ENCODE results near the gene PXN.

The PXN gene

GRCh38 chr12:120265473-120266179 lies at the start of gene PXN:
PXN (minus strand) TSS chr12:120265730; CDS start chr12:120265629, 101 bp downstream.
- TF ChIP-seq, protein P1, sequence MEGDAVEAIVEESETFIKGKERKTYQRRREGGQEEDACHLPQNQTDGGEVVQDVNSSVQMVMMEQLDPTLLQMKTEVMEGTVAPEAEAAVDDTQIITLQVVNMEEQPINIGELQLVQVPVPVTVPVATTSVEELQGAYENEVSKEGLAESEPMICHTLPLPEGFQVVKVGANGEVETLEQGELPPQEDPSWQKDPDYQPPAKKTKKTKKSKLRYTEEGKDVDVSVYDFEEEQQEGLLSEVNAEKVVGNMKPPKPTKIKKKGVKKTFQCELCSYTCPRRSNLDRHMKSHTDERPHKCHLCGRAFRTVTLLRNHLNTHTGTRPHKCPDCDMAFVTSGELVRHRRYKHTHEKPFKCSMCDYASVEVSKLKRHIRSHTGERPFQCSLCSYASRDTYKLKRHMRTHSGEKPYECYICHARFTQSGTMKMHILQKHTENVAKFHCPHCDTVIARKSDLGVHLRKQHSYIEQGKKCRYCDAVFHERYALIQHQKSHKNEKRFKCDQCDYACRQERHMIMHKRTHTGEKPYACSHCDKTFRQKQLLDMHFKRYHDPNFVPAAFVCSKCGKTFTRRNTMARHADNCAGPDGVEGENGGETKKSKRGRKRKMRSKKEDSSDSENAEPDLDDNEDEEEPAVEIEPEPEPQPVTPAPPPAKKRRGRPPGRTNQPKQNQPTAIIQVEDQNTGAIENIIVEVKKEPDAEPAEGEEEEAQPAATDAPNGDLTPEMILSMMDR (IDR thresholded peaks at IDR 0.05; ENCODE audit: insufficient read depth, low read length, poor library complexity, severe bottlenecking) = peak; percentile 46
- DNase-seq (ENCODE audit: extremely low read depth, insufficient read length) = peak; percentile 84
- Histone ChIP-seq H3K36me3 (ENCODE audit: control insufficient read depth, insufficient read depth, low read length) (no peaks in the 10 kb centered on the region), H3K4me3 (replicated peaks; ENCODE audit: low read depth, low read length) (peak within 1 kb of the TSS; percentile 69), H3K27me3 (replicated peaks; ENCODE audit: control insufficient read depth, insufficient read depth, low read length) (no peaks in the 10 kb centered on the region)

GRCh38 chr12:120314220-120314619 lies 48.7 kb upstream of the PXN start:
- no peak for DNase-seq (ENCODE audit: extremely low read depth, insufficient read length)
- no peak overlapping the region for H3K4me3 ChIP-seq (replicated peaks; ENCODE audit: low read depth, low read length)
- TF ChIP-seq, protein P1 (IDR thresholded peaks at IDR 0.05; ENCODE audit: insufficient read depth, low read length, poor library complexity, severe bottlenecking) = peak; percentile 49
- no peaks in the 10 kb centered on the region for H3K36me3 ChIP-seq (ENCODE audit: control insufficient read depth, insufficient read depth, low read length)
- no peaks in the 10 kb centered on the region for H3K27me3 ChIP-seq (replicated peaks; ENCODE audit: control insufficient read depth, insufficient read depth, low read length)

GRCh38 chr12:120301962-120302815 lies 36.7 kb upstream of the PXN start, which contains the start of gene SIRT4:
SIRT4 (plus strand) TSS chr12:120302321; CDS start chr12:120303562, 1,241 bp downstream.
- DNase-seq (ENCODE audit: extremely low read depth, insufficient read length) = peak; percentile 70
- H3K4me3 ChIP-seq (replicated peaks; ENCODE audit: low read depth, low read length) = peak within 1 kb of the TSS; percentile 66
- H3K36me3 ChIP-seq (ENCODE audit: control insufficient read depth, insufficient read depth, low read length) = no peaks in the 10 kb centered on the region
- TF ChIP-seq, protein P1 (IDR thresholded peaks at IDR 0.05; ENCODE audit: insufficient read depth, low read length, poor library complexity, severe bottlenecking) = peak; percentile 88
- no peaks in the 10 kb centered on the region for H3K27me3 ChIP-seq (replicated peaks; ENCODE audit: control insufficient read depth, insufficient read depth, low read length)

DNA sequence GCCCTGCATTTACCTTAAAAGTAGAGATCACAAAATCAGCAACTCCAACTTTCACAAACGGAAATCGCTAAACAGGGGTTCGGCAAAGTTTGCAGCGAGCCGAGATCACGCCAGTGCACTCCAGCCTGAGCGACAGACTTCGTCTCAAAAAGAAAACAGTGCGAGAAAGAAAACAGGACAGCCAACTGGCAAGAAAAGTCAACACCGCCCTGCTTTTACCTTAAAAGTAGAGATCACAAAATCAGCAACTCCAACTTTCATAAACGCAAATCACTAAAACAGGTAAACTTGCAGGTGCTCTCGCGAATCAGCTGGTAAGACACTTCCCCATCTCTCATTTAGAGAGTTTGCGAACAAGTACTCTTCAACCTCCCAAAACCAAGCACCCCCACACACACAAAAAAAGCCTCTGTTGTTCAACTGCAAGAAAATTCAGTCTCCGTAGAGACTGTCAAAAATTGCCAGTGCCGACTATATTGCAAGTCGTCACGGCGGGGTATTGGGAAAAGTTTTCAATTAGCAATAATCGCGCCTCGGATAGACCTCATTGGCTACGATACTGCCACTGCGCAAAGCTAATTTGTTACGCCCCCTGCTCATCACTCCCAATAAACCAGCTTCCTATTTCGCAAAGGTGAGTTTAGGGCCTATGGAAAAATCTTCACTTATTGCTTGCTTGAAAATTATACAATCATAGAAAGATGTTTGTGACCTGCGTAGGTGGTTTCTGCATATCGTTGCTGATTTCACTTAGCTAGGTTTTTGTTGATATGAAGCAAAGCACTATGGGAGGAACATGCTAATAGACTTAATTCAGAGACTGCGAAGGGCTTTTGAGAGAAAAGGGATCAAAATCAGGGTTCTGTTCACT lies 27.4 kb upstream of the PXN start, which contains the start of gene RNU4-1:
RNU4-1 (minus strand) TSS at position 577 of the 871 bp plus-strand sequence.
- peak within 1 kb of the TSS; percentile 65 for H3K4me3 ChIP-seq (replicated peaks; ENCODE audit: low read depth, low read length)

DNA sequence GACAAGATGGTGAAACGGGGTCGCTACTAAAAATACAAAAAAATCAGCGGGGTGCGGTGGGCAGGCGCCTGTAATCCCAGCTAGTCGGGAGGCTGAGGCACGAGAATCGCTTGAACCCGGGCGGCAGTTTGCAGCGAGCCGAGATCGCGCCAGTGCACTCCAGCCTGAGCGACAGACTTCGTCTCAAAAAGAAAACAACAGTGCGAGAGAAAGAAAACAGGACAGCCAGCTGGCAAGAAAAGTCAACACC lies 26.8 kb upstream of the PXN start:
- DNase-seq (ENCODE audit: extremely low read depth, insufficient read length) = no peak
- H3K36me3 ChIP-seq (ENCODE audit: control insufficient read depth, insufficient read depth, low read length) = no peaks in the 10 kb centered on the region

More for the DNA sequence above, 27.4 kb upstream of the PXN start, which contains the start of gene RNU4-1:
- Histone ChIP-seq H3K36me3 (ENCODE audit: control insufficient read depth, insufficient read depth, low read length) (no peaks in the 10 kb centered on the region), H3K27me3 (replicated peaks; ENCODE audit: control insufficient read depth, insufficient read depth, low read length) (no peaks in the 10 kb centered on the region)
- TF ChIP-seq, protein P1 (IDR thresholded peaks at IDR 0.05; ENCODE audit: insufficient read depth, low read length, poor library complexity, severe bottlenecking) = no peak
- DNase-seq (ENCODE audit: extremely low read depth, insufficient read length) = peak; percentile 85

More for the DNA sequence above, 26.8 kb upstream of the PXN start:
- H3K4me3 ChIP-seq (replicated peaks; ENCODE audit: low read depth, low read length) = peak overlapping the region; percentile 65
- H3K27me3 ChIP-seq (replicated peaks; ENCODE audit: control insufficient read depth, insufficient read depth, low read length) = no peaks in the 10 kb centered on the region
- TF ChIP-seq, protein P1 (IDR thresholded peaks at IDR 0.05; ENCODE audit: insufficient read depth, low read length, poor library complexity, severe bottlenecking) = no peak
